ENCODE results near the gene PEMT. TPM values are rescaled to one million over a fixed set of nuclear protein-coding genes. Genes with fewer than 3 reads are reported as not detected.

The PEMT gene
- total and polyA plus RNA-seq, 2 of the 8 experiments (the other 6 are each of a cell fraction or from before 2014, with no cell fraction given): 42.0 to 118 TPM

GRCh38 chr17:17603895-17604225 lies 12.4 kb upstream of the PEMT start:
- Histone ChIP-seq H4K91ac (replicated peaks; ENCODE audit: insufficient read length, low read length) (no peak overlapping the region), H3K4me3 (ENCODE audit: extremely low read depth in 1 of 4, insufficient read depth in 2 of 4, low read depth in 3 of 4, low read length in 4 of 4) (no peak overlapping the region), H3K36me3 (ENCODE audit: control insufficient read depth in 2 of 4, insufficient read depth in 4 of 4, low read length in 3 of 4) (no peaks in the 10 kb centered on the region), H4K20me1 (replicated peaks in 1 of 2; ENCODE audit: control insufficient read depth in 1 of 2, insufficient read depth in 2 of 2, low read length in 2 of 2) (no peaks in the 10 kb centered on the region), H2AK5ac (ENCODE audit: low read depth, low read length) (no peak overlapping the region), H3K79me2 (ENCODE audit: control insufficient read depth in 1 of 2, insufficient read depth in 2 of 2, low read length in 2 of 2) (no peaks in the 10 kb centered on the region), H3K23me2 (ENCODE audit: low read depth, low read length) (no peaks in the 10 kb centered on the region), H3K56ac (replicated peaks; ENCODE audit: insufficient read length, low read depth, low read length) (no peak overlapping the region), H3K27me3 (replicated peaks in 1 of 4; ENCODE audit: control insufficient read depth in 3 of 4, extremely low read depth in 1 of 4, insufficient read depth in 3 of 4, low read length in 3 of 4) (no peaks in the 10 kb centered on the region), H3K9ac (replicated peaks in 1 of 4; ENCODE audit: extremely low read depth in 1 of 4, low read depth in 3 of 4, low read length in 3 of 4) (no peak overlapping the region), H2BK15ac (ENCODE audit: low read length) (no peak overlapping the region), H3K9me3 (ENCODE audit: insufficient read depth in 2 of 2, low read depth in 1 of 2, low read length in 1 of 2) (no peaks in the 10 kb centered on the region), H2AFZ (ENCODE audit: low read length) (no peak overlapping the region), H2BK12ac (ENCODE audit: low read depth, low read length) (no peak overlapping the region), H3K4me2 (ENCODE audit: insufficient read depth in 1 of 2, low read depth in 2 of 2, low read length in 2 of 2) (no peak overlapping the region), H2BK5ac (ENCODE audit: low read depth, low read length) (no peak overlapping the region), H3K4me1 (replicated peaks in 1 of 4; ENCODE audit: control insufficient read depth in 3 of 4, insufficient read depth in 4 of 4, low read length in 3 of 4) (peaks cover 0 to 3% (median 0%) of the 10 kb centered on the region in 4 experiments; a peak in 1 of 7 replicates), H3K27ac (ENCODE audit: low read depth, low read length) (no peak overlapping the region), H2BK120ac (replicated peaks; ENCODE audit: low read depth, low read length) (no peak overlapping the region), H4K5ac (ENCODE audit: insufficient read length, low read depth, low read length) (no peak overlapping the region), H4K8ac (ENCODE audit: extremely low read depth, insufficient read depth, low read length) (no peak overlapping the region; the same call in 1 of the 2 replicates), H3K18ac (ENCODE audit: extremely low read depth, low read length) (no peak overlapping the region), H3K23ac (ENCODE audit: insufficient read length) (no peak overlapping the region), H3K4ac (replicated peaks; ENCODE audit: insufficient read length, low read depth, low read length) (no peak overlapping the region), H3K14ac (ENCODE audit: insufficient read length) (no peak overlapping the region), H3K79me1 (ENCODE audit: low read depth, low read length) (no peaks in the 10 kb centered on the region), H2BK20ac (ENCODE audit: low read length) (no peak overlapping the region)
- no peak for FAIRE-seq
- WGBS, 2 experiments (ENCODE audit: extremely low coverage in 1 of 2, insufficient coverage in 1 of 2, insufficient read length in 1 of 2, insufficient replicate concordance in 2 of 2, low coverage in 1 of 2, low lambda C conversion rate in 2 of 2, missing lambda C conversion rate in 1 of 2): 86% methylated on average over 1 of the region's 1 CpG; no CpG with 5 or more reads in 1 of the 2 experiments
- TF ChIP-seq BRCA1 (IDR thresholded peaks at IDR 0.05; ENCODE audit: low read depth, low read length) (no peak), KDM5A (IDR thresholded peaks at IDR 0.05; ENCODE audit: low read length) (no peak), SP2 (IDR thresholded peaks at IDR 0.05; ENCODE audit: low read length) (no peak), CREB1 (IDR thresholded peaks at IDR 0.05) (no peak), CHD2 (IDR thresholded peaks at IDR 0.05; ENCODE audit: low read length) (no peak), SIX5 (IDR thresholded peaks at IDR 0.05; ENCODE audit: low read depth, low read length) (no peak), SIRT6 (IDR thresholded peaks at IDR 0.05; ENCODE audit: low read length) (no peak), JUN (IDR thresholded peaks at IDR 0.05; ENCODE audit: low read depth, low read length) (no peak), HDAC6 (IDR thresholded peaks at IDR 0.05; ENCODE audit: low read depth, low read length) (no peak), TAF7 (optimal IDR thresholded peaks at IDR 0.05; ENCODE audit: borderline replicate concordance, low read depth, low read length) (no peak), YY1 (IDR thresholded peaks at IDR 0.05; ENCODE audit: low read depth, low read length) (no peak), NANOG (IDR thresholded peaks at IDR 0.05; ENCODE audit: insufficient read depth, low read depth, low read length, poor library complexity, severe bottlenecking) (no peak), ASH2L (IDR thresholded peaks at IDR 0.05; ENCODE audit: low read length) (no peak), CEBPB (IDR thresholded peaks at IDR 0.05; ENCODE audit: low read depth, low read length) (no peak), SAP30 (IDR thresholded peaks at IDR 0.05; ENCODE audit: insufficient read depth, insufficient replicate concordance, low read length) (no peak), ATF3 (IDR thresholded peaks at IDR 0.05; ENCODE audit: insufficient read depth, low read depth, low read length) (no peak)
- ChIA-PET CTCF (ENCODE audit: partially characterized antibody) (interaction anchor here (3.7 kb wide), 1 partner anchor 9 kb away, joined by 35 read pairs; no protein-coding TSS in a partner anchor), POLR2A (ENCODE audit: partially characterized antibody) (interaction anchor here (1.2 kb wide), 1 partner anchor 12 kb away, joined by 4 read pairs; the partner anchor contains the start of gene PEMT)
- no peak for DNase-seq (ENCODE audit: low read depth in 1 of 2, low spot score in 2 of 2)

All from H1 (cell line).